Natural killer cell (primary cell): ENCODE data around the gene ZNF672. TPM values are rescaled to one million over a fixed set of nuclear protein-coding genes. Genes with fewer than 3 reads are reported as not detected.

ENCODE experiments used
- ATAC-seq, 3 donors: fragments of 150-1000 bp in 2 of 3; fragments of 200-7000 bp in 1 of 3; cut with Tn5 transposase; 1 replicate in 1 of 3; 2 replicates in 2 of 3; pipeline ENCODE4 v1.10.0; 2021; ENCODE audit warnings: mild to moderate bottlenecking in 2 of 3, moderate library complexity in 2 of 3
- DNase-seq, 2 donors: peaks; one replicate each; pipeline versions ENCODE4 v3.0.0 to v3.0.0-alpha.2; 2013 to 2021; ENCODE audit warnings: mixed read lengths in 1 of 2
- H3K27ac ChIP-seq: one replicate; pipeline ENCODE4 v1.5.1; 2013; ENCODE audit warnings: mild to moderate bottlenecking, low read length
- H3K27me3 ChIP-seq: one replicate; pipeline ENCODE4 v1.6.1; 2013; ENCODE audit warnings: low read length; ENCODE audit not compliant: control insufficient read depth, insufficient read depth
- H3K36me3 ChIP-seq: one replicate; pipeline ENCODE4 v1.6.1; 2013; ENCODE audit warnings: low read length; ENCODE audit not compliant: control insufficient read depth, insufficient read depth
- H3K4me1 ChIP-seq: one replicate; pipeline ENCODE4 v1.6.1; 2013; ENCODE audit warnings: low read length; ENCODE audit not compliant: control insufficient read depth, insufficient read depth
- H3K4me3 ChIP-seq: one replicate; pipeline ENCODE4 v1.5.1; 2013; ENCODE audit warnings: low read length
- H3K9me3 ChIP-seq: one replicate; pipeline ENCODE4 v1.6.1; 2013; ENCODE audit warnings: low read length; ENCODE audit not compliant: control insufficient read depth, insufficient read depth
- H3K27ac Mint-ChIP-seq, 2 donors: one replicate each; pipeline ENCODE4 v1.8.0; 2022; ENCODE audit warnings: mild to moderate bottlenecking in 2 of 2, mixed read lengths in 2 of 2, moderate library complexity in 1 of 2
- H3K27me3 Mint-ChIP-seq, 2 donors: one replicate each; pipeline ENCODE4 v1.8.0; 2022; ENCODE audit warnings: low read depth in 2 of 2, mixed read lengths in 2 of 2
- H3K36me3 Mint-ChIP-seq: one replicate; pipeline ENCODE4 v1.8.0; 2022; ENCODE audit warnings: mixed read lengths
- H3K4me1 Mint-ChIP-seq, 2 donors: one replicate each; pipeline ENCODE4 v1.8.0; 2022; ENCODE audit warnings: mixed read lengths in 2 of 2
- H3K4me3 Mint-ChIP-seq: one replicate; pipeline ENCODE4 v1.8.0; 2022; ENCODE audit warnings: mild to moderate bottlenecking, moderate library complexity, mixed read lengths
- H3K9me3 Mint-ChIP-seq, 2 donors: one replicate each; pipeline ENCODE4 v1.8.0; 2022; ENCODE audit warnings: mixed read lengths in 2 of 2
- CTCF ChIP-seq: fragments of 200-600 bp; IDR thresholded peaks from one replicate; pipeline ENCODE4 v1.8.0; 2022; ENCODE audit warnings: antibody characterized with exemption
- WGBS: methylation state at CpG from one replicate; pipeline ENCODE4 v1.1.7; 2013; ENCODE audit warnings: missing lambda C conversion rate; ENCODE audit not compliant: insufficient coverage; 5-methylcytosine and 5-hydroxymethylcytosine counted together
- intact Hi-C: fragments of 100-400 bp; cut with micrococcal nuclease; formaldehyde crosslinking; loops from one replicate; pipeline ENCODE4 v1.14.2; 2022
- total RNA-seq, 4 donors: library from RNA; stranded (reverse); fragments of 120-200 nt in 1 of 4; gene quantifications; one replicate each; pipeline versions ENCODE4 v1.2.3 to v1.2.4, GENCODE V29; 2013 to 2022

ZNF672 gene
- total RNA-seq, 3 donors from 2014 or later (not counting 1 experiment from before 2014, with no cell fraction given): 29.0 to 41.8 (median 38.7) TPM

GRCh38 chr1:248892590-248892989 is 54.6 kb downstream of the ZNF672 start:
- H3K9me3 ChIP-seq: no peaks in the 10 kb centered on the region
- peaks cover under 1% of the 10 kb centered on the region for H3K27me3 ChIP-seq
- no peak for DNase-seq
- Mint-ChIP-seq H3K9me3 (no peaks in the 10 kb centered on the region), H3K4me3 (no peak overlapping the region), H3K27me3 (peaks cover 12 to 24% of the 10 kb centered on the region in 2 donors), H3K27ac (no peak overlapping the region), H3K36me3 (no peaks in the 10 kb centered on the region), H3K4me1 (peaks cover 0 to 13% of the 10 kb centered on the region in 2 donors)
- H3K4me3 ChIP-seq: no peak overlapping the region
- TF ChIP-seq CTCF: no peak
- intact Hi-C loops: no loop called here
- ATAC-seq: no peak
- no peaks in the 10 kb centered on the region for H3K4me1 ChIP-seq
- H3K27ac ChIP-seq: no peak overlapping the region
- no peaks in the 10 kb centered on the region for H3K36me3 ChIP-seq
- WGBS: 91% methylated on average over 1 of the region's 1 CpG

GRCh38 chr1:248894837-248895236 is 56.8 kb downstream of the ZNF672 start:
- intact Hi-C loops: no loop called here
- no peak overlapping the region for H3K4me3 Mint-ChIP-seq
- no peaks in the 10 kb centered on the region for H3K36me3 Mint-ChIP-seq
- peaks cover 24 to 41% of the 10 kb centered on the region in 2 donors for H3K27me3 Mint-ChIP-seq
- peaks cover 10% of the 10 kb centered on the region for H3K27me3 ChIP-seq
- H3K9me3 Mint-ChIP-seq: no peaks in the 10 kb centered on the region
- no peak overlapping the region for H3K27ac Mint-ChIP-seq
- H3K36me3 ChIP-seq: no peaks in the 10 kb centered on the region
- no peak overlapping the region for H3K4me3 ChIP-seq
- no peak overlapping the region for H3K27ac ChIP-seq
- no peak for TF ChIP-seq CTCF
- peaks cover 0 to 9% of the 10 kb centered on the region in 2 donors for H3K4me1 Mint-ChIP-seq
- no peak for ATAC-seq
- no peak for DNase-seq
- no peaks in the 10 kb centered on the region for H3K9me3 ChIP-seq
- no peaks in the 10 kb centered on the region for H3K4me1 ChIP-seq

- DNase-seq (no peak), ATAC-seq (no peak)
- Mint-ChIP-seq H3K27ac (no peak overlapping the region), H3K4me1 (no peaks in the 10 kb centered on the region), H3K9me3 (no peaks in the 10 kb centered on the region), H3K36me3 (no peaks in the 10 kb centered on the region), H3K4me3 (no peak overlapping the region), H3K27me3 (peaks cover 25 to 63% of the 10 kb centered on the region in 2 donors)
- Histone ChIP-seq H3K9me3 (no peaks in the 10 kb centered on the region), H3K27ac (no peak overlapping the region), H3K4me3 (no peak overlapping the region), H3K4me1 (no peaks in the 10 kb centered on the region), H3K36me3 (no peaks in the 10 kb centered on the region), H3K27me3 (peaks cover 10% of the 10 kb centered on the region)
- WGBS: 66% methylated on average over 9 of the region's 9 CpGs
- intact Hi-C loops: no loop called here
- no peak for TF ChIP-seq CTCF
Observed at GRCh38 chr1:248897412-248898337, 59.7 kb downstream of the ZNF672 start.

Other genes with a start within 250 kb of the ZNF672 start
- gene OR2T10, start 240.5 kb upstream of the ZNF672 start, total RNA-seq: not detected
- gene OR2T11, start 203.1 kb upstream of the ZNF672 start, total RNA-seq: not detected
- gene OR2T35, start 192.9 kb upstream of the ZNF672 start, total RNA-seq: not detected
- gene OR2T27, start 182.7 kb upstream of the ZNF672 start, total RNA-seq: not detected
- gene OR14I1, start 135.5 kb upstream of the ZNF672 start, total RNA-seq: not detected
- not detected for gene LYPD8, start 82.5 kb upstream of the ZNF672 start, total RNA-seq
- 10 to 100 TPM; 19.0 to 27.5 (median 22.9) TPM for gene SH3BP5L, start 12.3 kb upstream of the ZNF672 start, total RNA-seq
- 10 to 100 TPM; 50.4 to 58.7 (median 52.3) TPM for gene ZNF692, start 20.9 kb downstream of the ZNF672 start, total RNA-seq
- 1 to 10 TPM; 3.1 to 9.2 (median 6.2) TPM for gene PGBD2, start 68.0 kb downstream of the ZNF672 start, total RNA-seq